ENCODE data around the gene GOLPH3.
"Not testable (repeated sequence)": the region's sequence is repeated elsewhere in the genome, so short reads cannot be mapped to it uniquely, and the experiment has no call there.

The GOLPH3 gene

GRCh38 chr5:32174011-32174870, at the start of gene GOLPH3:
GOLPH3 (minus strand) TSS chr5:32174319; CDS start chr5:32174034, 285 bp downstream.
- DNase-seq, result peak; percentile 81

- DNase-seq, result no peak
Observed at GRCh38 chr5:32222723-32223470, 48.8 kb upstream of the GOLPH3 start.

- DNase-seq, result no peak
Observed at GRCh38 chr5:32217886-32218396, 43.8 kb upstream of the GOLPH3 start.

GRCh38 chr5:32214344-32214743, 40.2 kb upstream of the GOLPH3 start:
- not testable (repeated sequence) for DNase-seq

GRCh38 chr5:32210151-32210550, 36.0 kb upstream of the GOLPH3 start:
- DNase-seq, result no peak

GRCh38 chr5:32208837-32209236, 34.7 kb upstream of the GOLPH3 start:
- not testable (repeated sequence) for DNase-seq

GRCh38 chr5:32207355-32207634, 33.2 kb upstream of the GOLPH3 start:
- DNase-seq, result no peak

- DNase-seq, result no peak
Observed at GRCh38 chr5:32206509-32207354, 32.6 kb upstream of the GOLPH3 start.

- no peak for DNase-seq
Observed at GRCh38 chr5:32206053-32206452, 31.9 kb upstream of the GOLPH3 start.

GRCh38 chr5:32202394-32202793, 28.3 kb upstream of the GOLPH3 start:
- DNase-seq, result no peak

GRCh38 chr5:32201122-32201753, 27.1 kb upstream of the GOLPH3 start:
- DNase-seq, result no peak

- DNase-seq, result no peak
Observed at GRCh38 chr5:32197032-32197431, 22.9 kb upstream of the GOLPH3 start.

GRCh38 chr5:32195265-32195664, 21.1 kb upstream of the GOLPH3 start:
- no peak for DNase-seq

GRCh38 chr5:32193591-32193990, 19.5 kb upstream of the GOLPH3 start:
- DNase-seq, result peak; percentile 88

GRCh38 chr5:32190095-32190494, 16.0 kb upstream of the GOLPH3 start:
- no peak for DNase-seq

GRCh38 chr5:32187675-32188074, 13.6 kb upstream of the GOLPH3 start:
- DNase-seq, result no peak

- DNase-seq, result no peak
Observed at GRCh38 chr5:32182463-32183063, 8.4 kb upstream of the GOLPH3 start.

GRCh38 chr5:32173267-32174010, 680 bp downstream of the GOLPH3 start:
- no peak for DNase-seq

- no peak for DNase-seq
Observed at GRCh38 chr5:32172923-32173266, 1.2 kb downstream of the GOLPH3 start.

GRCh38 chr5:32172186-32172911, 1.8 kb downstream of the GOLPH3 start:
- not testable (repeated sequence) for DNase-seq
